Fibroblast of mammary gland (primary cell): Measurements from ENCODE around the gene CADM3.

Experiments
- DNase-seq: peaks from one replicate; pipeline ENCODE4 v3.0.0-alpha.2; 2010; ENCODE audit warnings: low read depth
- H3K4me3 ChIP-seq: 2 replicates; pipeline ENCODE4 v1.5.1; 2011; ENCODE audit warnings: low read depth, mild to moderate bottlenecking, low read length, moderate library complexity; ENCODE audit not compliant: control insufficient read depth
- TF ChIP-seq, protein P1 (sequence below): conservative IDR thresholded peaks from 2 replicates; pipeline ENCODE4 v1.5.1; 2011; ENCODE audit warnings: low read depth, low read length, inconsistent platforms; ENCODE audit not compliant: control insufficient read depth, insufficient read depth

CADM3 gene

DNA sequence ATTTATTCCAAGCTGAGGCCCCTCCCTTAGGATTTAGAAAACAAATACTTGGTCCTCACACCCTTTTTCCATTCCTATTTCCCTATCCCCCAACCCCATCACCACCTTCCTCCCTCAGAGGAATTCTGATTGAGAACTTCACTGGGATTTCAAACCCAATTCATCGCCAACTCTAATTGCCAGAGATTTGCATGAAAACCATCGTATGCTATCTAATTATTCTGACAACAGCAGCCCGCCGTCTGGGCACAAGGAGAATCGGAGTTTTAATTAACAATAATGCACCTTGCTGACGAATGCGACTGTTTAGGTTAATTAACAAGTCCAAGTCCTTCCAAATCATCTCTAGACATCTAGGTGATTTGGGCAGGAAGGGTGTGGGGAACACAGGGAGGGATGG is 37.6 kb downstream of the CADM3 start:
- no peak overlapping the region for H3K4me3 ChIP-seq
- TF ChIP-seq, protein P1, sequence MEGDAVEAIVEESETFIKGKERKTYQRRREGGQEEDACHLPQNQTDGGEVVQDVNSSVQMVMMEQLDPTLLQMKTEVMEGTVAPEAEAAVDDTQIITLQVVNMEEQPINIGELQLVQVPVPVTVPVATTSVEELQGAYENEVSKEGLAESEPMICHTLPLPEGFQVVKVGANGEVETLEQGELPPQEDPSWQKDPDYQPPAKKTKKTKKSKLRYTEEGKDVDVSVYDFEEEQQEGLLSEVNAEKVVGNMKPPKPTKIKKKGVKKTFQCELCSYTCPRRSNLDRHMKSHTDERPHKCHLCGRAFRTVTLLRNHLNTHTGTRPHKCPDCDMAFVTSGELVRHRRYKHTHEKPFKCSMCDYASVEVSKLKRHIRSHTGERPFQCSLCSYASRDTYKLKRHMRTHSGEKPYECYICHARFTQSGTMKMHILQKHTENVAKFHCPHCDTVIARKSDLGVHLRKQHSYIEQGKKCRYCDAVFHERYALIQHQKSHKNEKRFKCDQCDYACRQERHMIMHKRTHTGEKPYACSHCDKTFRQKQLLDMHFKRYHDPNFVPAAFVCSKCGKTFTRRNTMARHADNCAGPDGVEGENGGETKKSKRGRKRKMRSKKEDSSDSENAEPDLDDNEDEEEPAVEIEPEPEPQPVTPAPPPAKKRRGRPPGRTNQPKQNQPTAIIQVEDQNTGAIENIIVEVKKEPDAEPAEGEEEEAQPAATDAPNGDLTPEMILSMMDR, result no peak
- DNase-seq, result no peak

DNA sequence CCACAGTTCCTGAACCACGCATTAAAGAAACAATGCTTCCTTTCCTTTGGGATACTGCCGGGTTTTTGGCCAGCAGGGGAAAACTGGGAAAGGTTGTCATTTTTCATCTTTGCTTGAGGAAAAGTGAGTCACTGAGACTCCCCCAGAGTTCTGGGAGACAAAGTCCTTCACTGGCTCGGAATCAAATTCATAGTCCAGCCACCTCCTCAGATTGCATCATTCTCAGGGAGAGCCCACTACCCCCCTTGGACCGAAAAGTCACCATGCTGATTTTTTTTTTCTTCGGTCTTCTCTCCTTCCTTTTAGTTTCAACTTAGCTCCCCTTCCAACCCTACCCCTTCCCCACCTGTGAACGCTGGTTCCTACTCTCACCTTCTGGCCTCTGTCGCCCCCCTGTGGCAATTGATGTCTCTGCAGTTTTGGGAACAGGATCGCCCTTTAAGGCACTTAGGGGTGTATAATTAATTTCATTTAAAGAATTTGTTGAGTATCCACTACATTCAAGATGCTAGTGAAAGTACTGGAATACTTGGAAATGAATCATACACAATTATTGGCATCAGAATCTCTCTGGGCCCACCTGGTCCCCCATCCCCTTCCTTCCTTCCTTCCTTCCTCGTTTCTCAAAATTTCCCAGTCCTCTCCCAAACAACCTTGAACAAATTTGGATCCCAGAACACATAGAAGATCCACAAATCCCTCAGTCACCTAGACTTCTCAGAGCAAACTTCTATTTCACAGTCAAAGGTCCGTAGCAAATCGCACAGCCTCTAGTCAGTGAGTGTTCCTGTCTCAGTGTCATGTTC is 40.1 kb downstream of the CADM3 start:
- DNase-seq, result peak; percentile 63
- H3K4me3 ChIP-seq, result no peak overlapping the region
- TF ChIP-seq, protein P1, result peak; percentile 83

DNA sequence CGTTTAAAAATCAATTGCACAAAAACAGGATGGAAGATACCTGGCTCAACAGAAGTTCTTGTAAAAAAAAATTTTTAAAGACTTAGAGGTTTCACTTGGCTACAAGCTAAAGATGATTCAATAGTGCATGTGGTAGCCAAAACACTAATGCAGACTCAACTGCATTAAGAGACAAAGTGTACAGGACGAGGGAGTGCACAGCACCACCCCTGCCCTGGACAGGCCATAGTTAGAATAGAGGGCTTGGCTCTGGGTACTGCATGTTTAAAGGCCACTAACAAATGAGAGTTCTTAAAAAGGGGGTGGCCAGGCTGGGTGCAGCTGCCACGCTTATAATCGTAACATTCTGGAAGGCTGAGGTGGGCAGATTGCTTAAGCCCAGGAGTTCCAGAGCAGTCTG is 41.2 kb downstream of the CADM3 start:
- no peak overlapping the region for H3K4me3 ChIP-seq
- peak; percentile 57 for DNase-seq
- TF ChIP-seq, protein P1, result no peak

DNA sequence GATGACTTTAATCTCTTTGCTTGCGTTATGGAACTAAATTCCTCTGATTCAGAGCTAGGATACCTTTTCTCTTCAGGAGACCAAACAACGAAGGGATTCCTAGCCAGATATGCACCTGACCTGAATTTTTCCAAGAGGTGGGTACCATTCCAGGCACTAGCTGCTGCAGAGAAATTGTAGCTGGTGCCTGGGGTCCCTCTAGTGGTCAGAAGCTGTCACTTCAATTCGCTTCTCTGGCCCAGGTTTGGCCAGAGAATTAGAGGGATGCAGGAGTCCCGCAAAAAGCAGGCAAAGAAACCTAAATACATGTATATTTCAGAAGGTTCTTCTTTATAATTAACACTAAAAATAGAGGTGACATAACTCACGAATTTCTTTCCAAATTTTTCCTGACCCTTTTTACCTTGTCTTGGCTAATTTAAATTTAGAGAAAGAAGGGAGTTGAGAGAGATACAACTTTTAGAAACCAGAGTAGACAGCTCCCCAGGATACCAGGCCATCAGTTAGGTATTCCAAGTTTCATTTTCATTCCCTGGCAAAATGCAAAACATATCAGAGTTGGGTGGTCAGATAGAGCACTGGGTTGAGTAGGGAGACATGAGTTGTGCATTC is 42.8 kb downstream of the CADM3 start:
- H3K4me3 ChIP-seq, result no peak overlapping the region
- DNase-seq, result peak; percentile 43
- TF ChIP-seq, protein P1, result peak; percentile 94

GRCh38 chr1:159218649-159219636 is 47.5 kb downstream of the CADM3 start:
- TF ChIP-seq, protein P1, result no peak
- no peak overlapping the region for H3K4me3 ChIP-seq
- DNase-seq, result no peak

GRCh38 chr1:159222075-159222865 is 50.9 kb downstream of the CADM3 start:
- TF ChIP-seq, protein P1, result no peak
- DNase-seq, result no peak
- no peak overlapping the region for H3K4me3 ChIP-seq
